Stimulated activated CD4-positive, alpha-beta T cell treated with anti-CD3 and anti-CD28 coated beads, Interleukin-2, amount 100 ng/mL, for 24 hours (primary cell): Measurements from ENCODE around the gene VSIG10.

Experiments
- DNase-seq, 2 donors: peaks; one replicate each; pipeline ENCODE4 v3.0.0-alpha.2; 2020

The VSIG10 gene

GRCh38 chr12:118059341-118060191 lies 44.2 kb downstream of the VSIG10 start:
- DNase-seq: no peak

- DNase-seq: no peak
These were observed 44.9 kb downstream of the VSIG10 start for GRCh38 chr12:118058881-118059280.

DNA sequence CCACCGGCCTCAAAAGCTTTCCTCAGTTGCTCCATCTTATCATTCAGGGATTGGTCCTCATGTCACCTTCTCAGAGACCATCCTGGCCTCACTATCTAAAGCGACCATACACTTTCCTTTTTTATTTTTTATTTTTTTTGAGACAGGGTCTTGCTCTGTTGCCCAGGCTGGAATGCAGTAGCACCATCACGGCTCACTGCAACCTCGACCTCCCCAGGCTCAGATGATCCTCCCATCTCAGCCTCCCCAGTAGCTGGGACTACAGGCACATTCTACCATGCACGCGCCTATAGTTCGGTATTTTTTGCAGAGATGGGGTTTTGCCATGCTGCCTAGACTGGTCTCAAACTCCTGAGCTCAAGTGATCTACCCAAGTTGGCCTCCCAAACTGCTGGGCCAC lies 45.6 kb downstream of the VSIG10 start:
- no peak for DNase-seq

- DNase-seq: no peak
These were observed 47.7 kb downstream of the VSIG10 start for GRCh38 chr12:118055865-118056773.

- DNase-seq: peak; percentile 75 to 78
These were observed 48.7 kb downstream of the VSIG10 start for GRCh38 chr12:118055144-118055557.

DNA sequence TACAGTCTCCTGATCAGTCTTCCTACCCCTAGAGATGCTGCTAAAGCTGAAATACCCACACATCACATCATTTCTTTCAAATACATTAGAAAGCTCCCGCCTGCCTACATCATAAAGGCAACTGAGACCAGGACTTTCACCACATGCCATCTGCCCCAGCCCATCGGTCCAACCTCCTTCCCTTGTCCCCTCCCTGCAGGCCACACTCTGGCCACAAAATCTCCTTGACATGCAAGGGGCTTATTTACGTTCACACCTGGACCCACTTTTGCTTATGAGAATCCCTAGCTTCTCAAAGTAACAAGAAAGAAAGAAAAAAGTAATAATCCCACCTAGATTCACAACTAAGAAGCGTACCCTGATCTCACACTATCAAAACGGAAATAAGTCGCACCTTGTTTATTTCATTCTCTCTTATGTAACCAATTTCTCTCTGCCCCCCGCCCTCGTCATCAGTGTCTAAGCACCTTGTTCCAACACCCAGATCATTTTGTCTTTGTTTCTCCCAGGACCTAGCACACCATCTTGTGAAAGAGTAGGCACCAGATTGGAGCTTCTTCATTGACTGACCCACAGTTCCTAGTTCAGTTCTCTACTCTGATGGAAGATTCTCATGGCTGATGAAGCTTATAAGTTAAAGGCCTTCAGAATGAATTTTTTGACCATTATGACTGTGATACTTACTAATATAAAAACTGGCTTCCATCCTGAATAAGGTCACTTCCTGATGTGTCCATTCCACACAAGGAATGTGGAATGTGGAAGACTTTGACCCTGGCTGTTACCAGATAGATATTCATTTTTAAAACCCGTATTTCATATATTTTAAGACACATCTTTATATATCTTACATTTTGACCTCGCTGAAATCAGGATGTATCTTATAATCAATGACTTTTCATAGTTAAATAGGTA lies 50.5 kb downstream of the VSIG10 start:
- DNase-seq: no peak

DNA sequence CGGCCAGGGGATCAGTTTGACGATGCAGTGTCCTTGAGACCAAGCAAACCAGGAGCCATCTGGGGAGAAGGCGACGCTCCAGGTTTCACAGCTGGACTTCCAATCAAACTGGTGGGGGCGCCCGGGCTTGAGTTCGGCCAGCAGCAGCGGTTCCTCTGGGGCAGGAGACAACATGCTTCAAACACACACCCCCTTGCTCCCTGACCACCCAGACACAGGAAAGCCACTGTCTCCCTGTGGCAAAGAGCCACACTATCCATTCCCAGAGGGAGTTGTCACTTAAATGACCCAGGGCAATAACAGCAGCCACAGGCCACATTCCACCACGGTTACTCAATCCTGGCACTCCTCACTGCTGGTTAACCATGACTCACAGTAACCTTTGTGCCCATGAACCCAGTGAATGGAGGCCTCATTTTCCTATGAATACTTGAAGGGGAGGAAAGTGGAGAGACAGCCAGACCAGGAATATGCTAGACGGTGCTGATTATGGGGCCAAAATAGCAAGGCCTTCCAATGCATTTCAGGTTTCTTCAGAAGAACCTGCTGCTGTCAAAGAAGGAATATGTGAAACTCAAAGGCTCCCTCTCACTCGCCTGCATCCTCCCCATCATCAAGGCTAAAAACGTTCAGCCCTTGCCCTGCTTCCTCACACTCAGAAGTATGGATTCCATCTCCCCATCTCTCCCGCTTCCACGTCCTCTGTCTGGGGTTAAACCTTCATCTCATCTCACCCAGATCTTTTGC lies 51.3 kb downstream of the VSIG10 start:
- DNase-seq: peak; percentile 28 to 54

GRCh38 chr12:118050972-118051910 lies 52.6 kb downstream of the VSIG10 start:
- DNase-seq: no peak

- no peak for DNase-seq
These were observed 57.4 kb downstream of the VSIG10 start for GRCh38 chr12:118046430-118046829.

- no peak for DNase-seq
These were observed 59.2 kb downstream of the VSIG10 start for GRCh38 chr12:118044577-118044976.

- no peak for DNase-seq
These were observed 59.7 kb downstream of the VSIG10 start for GRCh38 chr12:118044075-118044474.

DNA sequence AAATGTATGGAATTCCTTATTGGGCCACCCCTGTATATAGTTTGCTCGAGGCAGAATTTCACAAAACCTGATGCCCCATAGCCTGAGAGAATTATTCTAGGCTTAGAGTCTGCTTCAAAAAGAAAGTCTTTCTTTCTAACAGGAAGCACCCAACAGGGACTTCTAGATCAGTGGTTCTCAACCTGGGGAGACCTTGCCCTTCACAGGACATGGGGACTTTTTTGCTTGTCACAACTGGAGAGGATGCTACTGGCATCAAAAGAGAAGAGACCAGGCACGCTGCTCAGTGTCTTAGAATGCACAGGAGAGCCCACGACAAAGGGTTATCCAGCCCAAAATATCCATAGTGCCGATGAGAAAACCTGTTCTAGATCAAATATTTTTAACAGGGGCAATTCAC lies 61.7 kb downstream of the VSIG10 start:
- no peak for DNase-seq

DNA sequence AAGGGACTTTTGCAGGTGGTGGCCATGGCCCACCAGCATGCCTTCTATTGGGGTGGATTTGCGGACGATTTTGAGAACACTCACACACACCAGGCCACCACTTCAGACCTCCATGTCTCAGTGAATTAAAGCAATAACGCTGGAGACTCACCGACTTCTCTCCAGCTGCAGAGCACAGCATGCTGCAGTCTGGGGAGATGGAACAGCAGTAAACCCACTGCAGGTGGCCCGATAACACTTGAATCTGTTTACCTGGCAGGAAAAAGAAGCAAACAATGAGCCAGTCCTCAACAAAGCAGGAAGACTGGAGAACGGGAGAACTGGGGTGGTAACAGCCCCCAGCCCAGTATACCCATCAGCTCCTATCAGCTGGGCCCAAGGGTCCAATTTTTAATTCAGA lies 65.7 kb downstream of the VSIG10 start:
- DNase-seq: no peak

- no peak for DNase-seq
These were observed 67.0 kb downstream of the VSIG10 start for GRCh38 chr12:118036672-118037411.

DNA sequence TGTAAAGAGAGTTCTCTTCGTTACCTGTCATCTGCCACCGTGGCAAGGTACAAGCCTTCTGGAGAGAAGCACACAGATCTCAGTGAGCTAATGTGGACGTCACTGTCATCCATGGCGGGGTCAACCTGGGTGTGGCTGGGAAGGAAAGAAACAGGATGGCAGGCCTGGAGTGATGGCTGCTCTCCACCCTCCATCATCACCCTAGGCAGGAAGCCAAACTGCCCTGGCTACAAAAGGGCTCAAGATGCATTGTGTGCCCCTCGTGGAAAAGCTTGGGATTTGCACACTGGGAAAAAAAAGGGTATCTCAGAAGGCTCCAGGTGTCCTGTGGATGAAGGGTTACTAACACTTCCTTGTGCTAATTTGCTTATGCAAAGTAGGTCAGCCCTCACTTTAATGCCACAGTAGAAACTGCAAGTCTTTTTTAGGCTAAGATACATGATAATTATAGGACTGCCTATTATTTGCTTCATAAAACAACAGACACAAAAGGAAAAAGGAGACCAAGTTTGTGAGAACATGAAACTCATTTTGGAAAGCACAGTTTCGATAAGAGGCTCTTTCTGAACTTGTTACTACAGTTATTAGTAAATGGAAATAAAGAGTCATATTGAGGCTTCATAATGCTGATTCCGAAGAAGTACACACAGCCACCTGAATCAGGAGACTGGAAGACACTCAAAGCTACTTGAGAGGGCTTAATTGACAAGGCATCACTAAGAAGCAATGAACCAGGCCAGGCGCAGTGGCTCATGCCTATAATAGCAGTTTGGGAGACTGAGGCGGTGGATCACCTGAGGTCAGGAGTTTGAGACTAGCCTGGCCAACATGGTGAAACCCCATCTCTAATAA lies 68.4 kb downstream of the VSIG10 start:
- peak; percentile 41 to 43 for DNase-seq

DNA sequence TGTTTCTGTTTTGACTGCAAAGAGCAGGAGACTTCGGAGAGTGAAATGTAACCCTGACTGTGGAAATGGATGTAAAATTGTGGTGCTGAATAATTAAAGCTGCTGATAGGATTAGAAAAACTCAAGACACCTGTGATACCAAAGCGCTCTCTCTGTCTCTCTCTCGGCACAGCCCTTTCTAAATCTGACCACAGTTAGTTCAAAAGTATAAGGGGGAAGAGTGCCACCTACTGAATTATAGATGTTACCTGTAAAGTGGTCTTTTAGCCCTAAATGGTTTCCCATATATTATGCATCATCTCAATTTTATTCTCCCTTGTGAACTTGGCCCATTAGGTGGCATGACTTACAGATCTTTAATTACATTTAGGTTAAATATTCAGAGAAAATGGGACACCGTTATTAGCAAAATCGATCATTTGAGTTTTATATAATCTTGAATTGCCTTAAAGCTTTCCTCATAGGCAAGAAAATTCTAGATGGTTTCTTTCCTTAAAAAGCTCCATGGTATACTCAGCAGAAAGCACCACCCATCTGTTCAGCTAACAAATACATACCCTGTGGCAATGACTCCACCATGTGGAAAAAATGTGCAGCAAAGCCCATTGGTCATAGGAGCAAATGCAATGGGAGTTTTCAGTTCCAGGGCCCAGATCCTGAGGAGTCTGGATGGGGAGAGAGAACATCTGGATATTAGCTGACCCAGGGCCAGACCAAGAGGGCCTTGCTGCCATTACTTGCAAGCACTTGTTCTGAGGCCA lies 69.2 kb downstream of the VSIG10 start:
- no peak for DNase-seq

DNA sequence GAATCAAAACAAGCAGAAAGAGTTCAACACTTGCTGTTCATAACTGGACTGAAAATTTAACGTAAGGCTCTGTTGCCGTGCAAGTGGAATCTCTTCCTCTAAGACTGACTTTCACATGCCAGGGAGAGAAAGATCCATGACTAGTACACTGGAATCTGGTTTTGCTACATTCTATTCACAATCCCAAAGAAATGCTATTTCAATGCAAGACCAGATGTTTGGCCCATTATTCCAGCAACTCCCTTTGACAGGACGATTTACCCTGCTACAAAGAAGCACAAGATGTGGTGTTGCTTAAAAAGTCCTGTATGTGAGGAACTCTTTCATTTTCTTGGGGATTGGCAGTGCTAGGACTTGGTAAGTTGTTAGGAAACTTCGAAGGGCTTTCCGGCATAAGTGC lies 69.9 kb downstream of the VSIG10 start:
- DNase-seq: no peak

- no peak for DNase-seq
These were observed 70.5 kb downstream of the VSIG10 start for GRCh38 chr12:118033323-118033722.
